NCI-H2227 (cell line): ENCODE measurements around the gene NEURL2.

Experiments used
- DNase-seq: peaks from one replicate; lab custom pipeline; 2025; ENCODE audit not compliant: unreplicated experiment; lab: John Stamatoyannopoulos, UW

NEURL2 gene

DNA sequence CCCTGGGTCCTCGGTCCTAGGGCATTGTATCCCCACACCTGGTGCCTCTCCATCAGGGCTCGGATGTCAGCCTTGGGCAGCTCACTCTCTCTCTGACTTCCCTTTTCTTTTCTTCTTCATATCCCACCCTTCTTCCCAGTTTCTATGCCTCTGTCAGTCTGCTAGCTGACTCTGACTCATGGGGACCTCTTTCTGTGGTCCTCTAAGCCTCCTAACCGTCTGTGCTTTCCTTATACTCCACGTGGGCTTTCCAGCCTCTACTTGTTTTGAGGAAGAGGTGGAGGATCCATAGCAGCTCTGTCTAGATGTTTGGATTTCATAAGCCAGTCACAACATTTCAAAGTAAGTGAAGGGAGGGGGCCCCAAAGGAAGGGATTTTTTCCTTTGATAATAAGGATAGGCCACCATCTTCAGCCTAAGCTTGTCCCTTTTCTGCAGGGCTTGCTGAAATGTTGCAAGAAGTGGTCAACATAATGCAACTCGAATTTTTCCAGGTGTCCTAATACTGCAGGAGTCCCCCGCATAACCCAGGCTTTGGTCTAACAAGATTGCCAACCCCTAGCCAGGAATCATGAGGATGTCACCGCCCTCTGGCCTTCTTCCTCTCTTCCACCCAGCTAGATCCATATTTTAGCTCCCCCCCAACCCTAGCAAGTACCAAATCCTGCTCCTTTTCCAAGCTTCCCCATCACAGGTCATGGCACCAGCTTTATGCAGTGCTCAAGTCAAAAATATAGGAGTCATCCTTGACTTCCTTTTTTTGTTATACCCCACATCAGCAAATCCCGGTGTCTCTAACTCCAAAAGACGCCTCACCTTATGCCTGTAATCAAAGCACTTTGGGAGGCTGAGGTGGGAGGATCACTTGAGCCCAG lies 29.7 kb upstream of the NEURL2 start:
- DNase-seq: no peak

DNA sequence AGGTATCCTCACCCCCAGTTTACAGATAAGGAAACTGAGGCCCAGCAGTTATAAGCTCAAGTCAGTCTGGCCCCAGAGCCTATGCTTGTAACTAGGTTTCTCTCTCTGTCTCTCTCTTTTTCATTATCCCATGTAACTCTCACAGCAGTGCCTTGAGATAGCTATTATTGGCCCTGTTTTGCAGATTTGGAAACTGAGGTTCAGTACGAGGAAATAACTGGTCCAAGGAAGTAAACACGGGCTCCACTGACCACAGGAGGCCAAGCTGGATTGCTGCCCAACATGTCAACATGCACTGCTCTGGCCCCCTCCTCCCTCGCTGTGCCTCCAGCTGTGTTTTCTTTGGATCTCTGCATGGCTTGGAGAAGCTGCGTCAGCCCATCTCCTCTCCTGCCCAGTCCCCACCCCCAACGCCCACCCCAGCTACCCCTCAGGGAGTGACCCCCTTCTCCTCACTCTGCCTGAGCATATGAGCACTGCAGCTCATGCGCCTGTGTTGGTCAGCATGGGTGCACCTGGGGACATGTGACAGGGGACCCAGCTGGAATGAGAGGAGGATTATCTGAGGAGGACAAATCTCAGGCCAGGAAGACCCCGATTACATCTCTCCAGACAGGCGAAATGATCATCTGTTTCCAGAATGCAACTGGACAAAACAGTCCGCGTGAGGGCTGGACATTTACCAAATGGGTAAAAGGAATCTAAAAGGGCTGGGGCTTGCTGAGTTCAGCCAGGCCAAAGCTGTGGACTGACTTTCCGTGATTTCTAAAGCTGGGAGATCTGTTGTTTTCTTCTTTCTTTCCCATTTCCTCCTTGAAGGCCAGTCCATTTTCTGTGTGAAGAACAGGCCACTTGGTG lies 28.8 kb upstream of the NEURL2 start:
- DNase-seq: no peak

DNA sequence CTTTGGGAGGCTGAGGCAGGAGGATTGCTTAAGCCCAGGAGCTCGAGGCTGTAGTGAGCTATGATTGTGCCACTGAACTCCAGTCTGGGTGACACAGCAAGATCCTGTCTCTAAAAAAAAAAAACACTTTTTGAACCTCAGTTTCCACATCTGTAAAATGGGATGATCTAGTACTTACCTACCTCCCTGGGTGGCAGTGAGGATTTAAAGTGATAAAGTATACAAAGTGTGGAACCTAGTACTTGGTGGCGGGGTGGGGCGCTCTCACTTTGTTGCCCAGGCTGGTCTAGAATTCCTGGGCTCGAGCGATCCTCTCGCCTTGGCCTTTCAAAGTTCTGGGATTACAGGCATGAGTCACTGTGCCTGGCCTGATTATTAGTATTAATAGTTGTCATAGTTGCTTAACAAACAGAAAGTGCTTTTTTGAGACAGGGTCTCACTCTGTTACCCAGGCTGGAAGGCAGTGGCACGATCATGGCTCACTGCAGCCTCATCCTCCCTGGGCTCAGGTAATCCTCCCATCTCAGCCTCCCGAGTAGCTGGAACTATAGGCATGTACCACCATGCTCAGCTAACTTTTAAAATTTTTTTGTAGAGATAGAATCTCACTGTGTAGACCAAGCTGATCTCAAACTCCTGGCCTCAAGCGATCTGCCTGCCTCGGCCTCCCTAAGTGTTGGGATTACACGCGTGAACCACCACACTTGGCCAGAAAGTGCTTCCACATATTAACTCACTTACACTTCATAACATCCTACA lies 27.9 kb upstream of the NEURL2 start:
- DNase-seq: no peak

DNA sequence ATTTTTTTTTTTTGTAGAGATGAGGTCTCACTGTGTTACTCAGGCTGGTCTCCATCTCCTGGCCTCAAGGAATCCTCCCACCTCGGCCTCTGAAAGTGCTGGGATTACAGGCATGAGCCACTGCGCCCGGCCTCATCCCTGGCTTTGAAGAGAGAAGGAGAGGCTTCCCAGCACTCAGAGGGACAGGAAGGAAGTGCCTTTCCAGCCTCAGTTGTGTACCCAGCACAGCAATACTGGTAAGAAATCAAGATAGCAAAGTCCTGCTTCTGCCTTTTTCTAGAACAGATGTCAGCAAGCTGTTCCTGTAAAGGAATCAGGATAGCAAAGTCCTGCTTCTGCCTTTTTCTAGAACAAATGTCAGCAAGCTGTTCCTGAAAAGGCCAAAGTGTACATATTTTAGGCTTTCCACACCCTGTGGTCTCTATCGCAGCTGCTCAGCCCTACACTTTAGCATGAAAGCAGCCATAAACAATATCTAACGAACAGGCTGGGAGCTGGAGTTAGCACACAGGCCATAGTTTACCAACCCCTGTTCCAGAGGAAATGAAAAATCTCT lies 27.3 kb upstream of the NEURL2 start:
- no peak for DNase-seq

GRCh38 chr20:45917790-45918141 lies 26.8 kb upstream of the NEURL2 start:
- no peak for DNase-seq

GRCh38 chr20:45913116-45913515 lies 22.1 kb upstream of the NEURL2 start:
- DNase-seq: no peak

DNA sequence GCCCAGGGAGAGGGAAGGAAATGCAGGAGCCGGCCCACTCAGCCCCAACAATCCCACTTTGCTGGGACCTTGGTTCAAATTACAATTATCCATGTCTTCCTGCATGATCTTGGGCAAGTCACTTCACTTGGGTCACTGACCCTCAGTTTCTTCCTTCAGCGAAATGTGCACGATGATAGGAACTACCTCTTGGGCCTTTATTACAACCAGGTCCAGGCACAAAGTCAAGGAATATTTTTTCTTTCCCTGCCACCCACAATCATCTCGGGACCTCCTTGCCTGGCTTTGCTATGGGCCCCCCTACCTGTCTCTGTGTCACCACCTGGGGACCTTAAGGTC lies 21.3 kb upstream of the NEURL2 start:
- no peak for DNase-seq

- peak; percentile 90 for DNase-seq
These were observed 20.7 kb upstream of the NEURL2 start, which contains the start of gene PLTP for GRCh38 chr20:45911486-45912343. Gene PLTP (minus strand): TSS chr20:45912155. CDS start chr20:45911452, 703 bp downstream.

DNA sequence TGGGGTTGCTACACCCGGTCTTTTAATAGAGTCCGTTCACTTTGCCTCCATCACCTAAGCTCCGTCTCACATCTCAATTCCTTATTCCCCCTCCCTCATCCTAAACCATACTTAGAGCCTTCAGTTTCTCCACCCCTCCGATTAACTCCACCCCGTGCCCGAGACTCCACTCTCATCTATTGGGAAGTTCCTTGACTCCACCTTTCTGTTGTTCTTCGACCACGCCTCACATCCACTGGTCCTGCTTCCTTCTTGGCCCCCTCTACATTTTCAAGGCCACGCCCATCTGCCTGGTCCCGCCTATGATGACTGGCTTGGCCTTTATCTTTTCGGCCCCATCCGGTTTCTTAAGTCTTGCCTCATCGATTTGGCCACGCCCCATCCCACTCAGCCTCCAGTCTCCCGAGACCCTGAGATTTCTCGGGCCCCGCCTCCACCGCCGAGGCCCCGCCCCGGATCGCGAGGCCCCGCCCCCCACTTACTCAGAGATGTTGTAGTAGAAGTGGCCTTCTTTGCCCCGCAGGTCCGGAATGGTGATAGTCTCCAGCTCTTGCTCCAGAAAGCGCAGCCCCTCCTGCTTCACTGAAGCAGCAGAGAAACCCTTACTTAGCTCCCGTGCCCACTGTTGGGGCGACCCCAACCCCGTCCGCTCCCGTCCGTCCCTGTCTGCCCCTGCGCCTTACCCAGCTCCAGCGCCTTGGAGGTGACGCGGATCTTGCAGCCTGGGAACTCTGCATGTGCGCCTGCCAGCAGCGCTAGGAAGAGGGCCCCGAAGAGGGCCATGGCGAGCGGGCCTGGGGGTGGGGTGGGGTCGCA lies 19.9 kb upstream of the NEURL2 start:
- DNase-seq: peak; percentile 100

DNA sequence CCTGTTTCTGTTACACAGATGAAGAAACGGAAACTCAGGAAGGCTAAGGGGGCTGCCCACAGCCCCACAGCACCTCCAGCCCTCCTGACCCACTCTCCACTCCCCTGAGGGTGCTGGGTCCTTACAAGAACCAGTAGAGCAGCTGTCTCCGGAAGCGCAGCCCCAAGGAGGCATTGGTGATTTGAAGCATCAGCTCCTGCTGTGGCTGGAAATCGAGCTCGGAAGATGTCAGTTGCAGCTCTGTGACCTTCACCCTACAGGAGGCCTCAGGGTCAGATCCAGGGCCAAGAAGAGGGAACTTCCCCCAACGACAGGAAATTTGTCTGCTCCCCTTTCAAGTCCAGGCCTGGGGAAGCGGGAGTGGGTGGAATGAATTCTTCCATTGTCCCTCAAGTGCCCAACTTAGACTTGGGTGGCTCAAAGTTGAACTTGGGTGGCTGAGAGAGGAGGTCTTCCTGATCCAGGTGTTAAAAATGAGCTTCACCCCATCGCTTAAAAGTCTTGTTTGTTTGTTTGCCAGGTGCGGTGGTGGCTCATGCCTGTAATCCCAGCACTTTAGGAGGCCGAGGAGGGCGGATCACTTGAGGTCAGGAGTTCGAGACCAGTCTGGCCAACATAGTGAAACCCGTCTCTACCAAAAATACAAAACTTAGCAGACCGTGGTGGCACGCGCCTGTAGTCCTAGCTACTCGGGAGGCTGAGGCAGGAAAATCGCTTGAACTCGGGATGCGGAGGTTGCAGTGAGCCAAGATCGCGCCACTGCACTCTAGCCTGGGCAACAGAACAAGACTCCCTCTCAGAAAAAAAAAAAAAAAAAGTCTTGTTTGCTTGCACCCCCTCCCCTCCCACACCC lies 19.0 kb upstream of the NEURL2 start:
- no peak for DNase-seq

GRCh38 chr20:45909336-45909808 lies 18.4 kb upstream of the NEURL2 start:
- no peak for DNase-seq

DNA sequence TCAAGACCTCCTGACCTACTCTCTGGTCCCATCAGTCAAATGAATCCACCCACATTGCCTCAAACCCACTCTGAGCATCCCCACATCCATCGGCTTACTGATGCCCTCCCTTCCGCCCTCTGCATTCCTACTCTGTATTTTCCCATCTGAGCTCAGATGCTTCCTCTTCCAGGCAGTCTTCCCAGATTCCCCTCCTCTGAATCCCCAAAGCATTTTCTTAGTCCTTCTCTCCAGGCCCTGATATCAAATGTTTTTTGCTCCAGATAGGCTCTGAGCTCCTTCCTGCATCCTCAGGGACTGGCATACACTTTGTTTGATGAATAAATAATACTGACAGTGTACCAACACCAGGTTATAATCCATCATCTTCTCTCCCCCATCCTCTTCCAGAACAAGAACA lies 17.1 kb upstream of the NEURL2 start:
- DNase-seq: no peak

GRCh38 chr20:45907219-45907948 lies 16.4 kb upstream of the NEURL2 start:
- DNase-seq: no peak

GRCh38 chr20:45905505-45906079 lies 14.6 kb upstream of the NEURL2 start:
- DNase-seq: no peak

DNA sequence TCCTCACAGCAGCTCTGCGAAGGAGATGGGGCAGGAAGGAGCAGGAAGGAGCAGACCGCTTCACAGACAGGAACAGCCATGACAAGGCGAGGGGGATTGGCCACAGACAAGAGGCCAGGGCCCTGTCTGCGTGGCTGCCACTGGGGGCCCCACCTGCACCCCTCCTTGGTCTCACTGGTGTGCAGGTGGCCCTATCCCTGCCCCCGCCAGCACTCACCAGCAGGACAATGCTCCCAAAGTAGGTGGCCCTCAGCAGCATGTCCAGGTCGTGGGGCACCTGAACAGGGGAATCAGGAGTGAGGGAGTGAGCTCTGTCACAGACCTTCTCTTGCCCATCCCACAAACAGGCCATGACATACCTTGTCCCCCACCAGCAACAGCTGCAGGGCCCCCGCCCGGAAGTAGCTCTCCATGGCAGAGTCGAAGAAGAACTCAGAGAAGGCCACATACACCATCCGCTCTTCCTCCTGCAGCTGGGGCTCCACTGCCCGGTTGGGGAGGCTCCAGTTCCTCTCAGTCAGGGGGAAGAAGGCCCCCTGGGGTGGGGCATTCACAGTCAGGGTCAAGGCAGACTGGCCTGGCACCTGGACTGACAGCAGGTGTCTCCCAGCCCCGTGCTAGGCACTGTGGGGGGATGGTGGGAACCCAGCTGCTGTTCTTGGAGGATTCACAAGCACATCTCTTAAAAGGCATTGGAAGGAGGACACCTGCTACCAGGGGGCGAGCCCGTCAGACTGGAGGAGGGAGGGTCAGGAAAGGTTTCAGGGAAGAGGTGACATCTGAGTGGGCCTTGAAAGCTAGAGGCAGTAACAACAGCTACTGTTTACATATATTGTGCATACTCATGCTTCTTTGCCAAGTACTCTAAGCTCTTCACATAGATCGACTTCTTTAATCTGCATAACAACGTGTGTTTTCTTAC lies 13.8 kb upstream of the NEURL2 start:
- no peak for DNase-seq

- DNase-seq: no peak
These were observed 11.2 kb upstream of the NEURL2 start for GRCh38 chr20:45902199-45902701.
